GM18526 (cell line): Measurements from ENCODE around the gene POU2F2.

Source experiments
- POLR2A ChIP-seq: IDR thresholded peaks from 3 replicates; pipeline ENCODE4 v1.6.1; 2011; ENCODE audit not compliant: insufficient read length; ENCODE audit errors: extremely low read depth

The POU2F2 gene

GRCh38 chr19:42165146-42165545, 32.9 kb upstream of the POU2F2 start:
- no peak for TF ChIP-seq POLR2A

GRCh38 chr19:42161616-42162263, 29.5 kb upstream of the POU2F2 start:
- no peak for TF ChIP-seq POLR2A

GRCh38 chr19:42159942-42160341, 27.7 kb upstream of the POU2F2 start:
- no peak for TF ChIP-seq POLR2A

- TF ChIP-seq POLR2A = no peak
Measured at GRCh38 chr19:42158926-42159325, 26.7 kb upstream of the POU2F2 start.

- TF ChIP-seq POLR2A = no peak
Measured at GRCh38 chr19:42156571-42156970, 24.3 kb upstream of the POU2F2 start.

- TF ChIP-seq POLR2A = no peak
Measured at GRCh38 chr19:42155796-42156195, 23.6 kb upstream of the POU2F2 start.

GRCh38 chr19:42154471-42155323, 22.5 kb upstream of the POU2F2 start:
- no peak for TF ChIP-seq POLR2A

GRCh38 chr19:42153672-42154433, 21.6 kb upstream of the POU2F2 start:
- TF ChIP-seq POLR2A = no peak

GRCh38 chr19:42152910-42153671, 20.8 kb upstream of the POU2F2 start:
- TF ChIP-seq POLR2A = no peak

- TF ChIP-seq POLR2A = no peak
Measured at GRCh38 chr19:42151782-42152684, 19.8 kb upstream of the POU2F2 start.

GRCh38 chr19:42150911-42151361, 18.7 kb upstream of the POU2F2 start:
- TF ChIP-seq POLR2A = no peak

- TF ChIP-seq POLR2A = no peak
Measured at GRCh38 chr19:42150364-42150763, 18.1 kb upstream of the POU2F2 start.

- no peak for TF ChIP-seq POLR2A
Measured at GRCh38 chr19:42149447-42150202, 17.4 kb upstream of the POU2F2 start.

- TF ChIP-seq POLR2A = no peak
Measured at GRCh38 chr19:42148266-42148665, 16.0 kb upstream of the POU2F2 start.
